ENCODE measurements around the gene NSUN3. TPM values are rescaled to one million over a fixed set of nuclear protein-coding genes. Genes with fewer than 3 reads are reported as not detected.

The NSUN3 gene
- total and polyA plus RNA-seq, 2 of the 8 experiments (the other 6 are each of a cell fraction or from before 2014, with no cell fraction given): 2.1 to 5.1 TPM

GRCh38 chr3:94050546-94050945, 12.3 kb upstream of the NSUN3 start:
- ChIA-PET CTCF (ENCODE audit: partially characterized antibody) (no interaction called here), POLR2A (ENCODE audit: partially characterized antibody) (interaction anchor here (1.1 kb wide), 1 partner anchor 12 kb away, joined by 5 read pairs; the partner anchor contains the start of genes DHFR2 and NSUN3)
- FAIRE-seq: no peak
- TF ChIP-seq TAF1 (IDR thresholded peaks at IDR 0.05; ENCODE audit: low read depth, low read length) (no peak), MAFK (IDR thresholded peaks at IDR 0.05; ENCODE audit: low read depth, low read length) (no peak), ATF2 (IDR thresholded peaks at IDR 0.05; ENCODE audit: low read length) (no peak), EGR1 (IDR thresholded peaks at IDR 0.05; ENCODE audit: borderline replicate concordance, low read depth, low read length) (no peak), KDM5A (IDR thresholded peaks at IDR 0.05; ENCODE audit: low read length) (no peak), SIRT6 (IDR thresholded peaks at IDR 0.05; ENCODE audit: low read length) (no peak), HDAC6 (IDR thresholded peaks at IDR 0.05; ENCODE audit: low read depth, low read length) (no peak), MAX (IDR thresholded peaks at IDR 0.05) (no peak), CEBPB (IDR thresholded peaks at IDR 0.05; ENCODE audit: low read depth, low read length) (no peak), SRF (IDR thresholded peaks at IDR 0.05; ENCODE audit: low read depth, low read length) (no peak), FOSL1 (IDR thresholded peaks at IDR 0.05; ENCODE audit: insufficient read depth, low read depth, low read length) (no peak), SUZ12 (IDR thresholded peaks at IDR 0.05; ENCODE audit: low read length) (no peak), POU5F1 (IDR thresholded peaks at IDR 0.05; ENCODE audit: low read depth, low read length) (no peak), RBBP5 (IDR thresholded peaks at IDR 0.05; ENCODE audit: borderline replicate concordance, low read depth, low read length) (no peak), GABPA (IDR thresholded peaks at IDR 0.05; ENCODE audit: borderline replicate concordance, insufficient read depth, low read length) (no peak)

More at GRCh38 chr3:94050546-94050945, 12.3 kb upstream of the NSUN3 start:
- H4K8ac ChIP-seq (ENCODE audit: extremely low read depth, insufficient read depth, low read length): no peak overlapping the region
- no peaks in the 10 kb centered on the region for H3K27me3 ChIP-seq (replicated peaks in 1 of 4; ENCODE audit: control insufficient read depth in 3 of 4, extremely low read depth in 1 of 4, insufficient read depth in 3 of 4, low read length in 3 of 4)
- no peak overlapping the region for H3K4me2 ChIP-seq (ENCODE audit: insufficient read depth in 1 of 2, low read depth in 2 of 2, low read length in 2 of 2)
- H3K18ac ChIP-seq (ENCODE audit: extremely low read depth, low read length): no peak overlapping the region
- no peak overlapping the region for H4K91ac ChIP-seq (replicated peaks; ENCODE audit: insufficient read length, low read length)
- no peaks in the 10 kb centered on the region for H3K79me2 ChIP-seq (ENCODE audit: control insufficient read depth in 1 of 2, insufficient read depth in 2 of 2, low read length in 2 of 2)
- no peak overlapping the region for H2BK20ac ChIP-seq (ENCODE audit: low read length)
- no peak overlapping the region for H2BK120ac ChIP-seq (replicated peaks; ENCODE audit: low read depth, low read length)
- H3K56ac ChIP-seq (replicated peaks; ENCODE audit: insufficient read length, low read depth, low read length): no peak overlapping the region
- H2BK12ac ChIP-seq (ENCODE audit: low read depth, low read length): no peak overlapping the region
- no peak for DNase-seq (ENCODE audit: low read depth in 1 of 2, low spot score in 2 of 2)
- H3K9ac ChIP-seq (replicated peaks in 1 of 4; ENCODE audit: extremely low read depth in 1 of 4, low read depth in 3 of 4, low read length in 3 of 4): no peak overlapping the region
- H4K5ac ChIP-seq (ENCODE audit: insufficient read length, low read depth, low read length): no peak overlapping the region
- no peaks in the 10 kb centered on the region; a peak in 1 of 8 replicates for H3K36me3 ChIP-seq (ENCODE audit: control insufficient read depth in 2 of 4, insufficient read depth in 4 of 4, low read length in 3 of 4)
- H3K4me3 ChIP-seq (ENCODE audit: extremely low read depth in 1 of 4, insufficient read depth in 2 of 4, low read depth in 3 of 4, low read length in 4 of 4): no peak overlapping the region
- no peaks in the 10 kb centered on the region for H3K79me1 ChIP-seq (ENCODE audit: low read depth, low read length)
- H3K27ac ChIP-seq (ENCODE audit: low read depth, low read length): no peak overlapping the region
- H4K20me1 ChIP-seq (replicated peaks in 1 of 2; ENCODE audit: control insufficient read depth in 1 of 2, insufficient read depth in 2 of 2, low read length in 2 of 2): no peaks in the 10 kb centered on the region
- H2AK5ac ChIP-seq (ENCODE audit: low read depth, low read length): no peak overlapping the region
- H2BK5ac ChIP-seq (ENCODE audit: low read depth, low read length): no peak overlapping the region
- H2AFZ ChIP-seq (ENCODE audit: low read length): no peak overlapping the region
- H3K4me1 ChIP-seq (replicated peaks in 1 of 4; ENCODE audit: control insufficient read depth in 3 of 4, insufficient read depth in 4 of 4, low read length in 3 of 4): no peaks in the 10 kb centered on the region
- H3K23ac ChIP-seq (ENCODE audit: insufficient read length): no peak overlapping the region
- H3K9me3 ChIP-seq (ENCODE audit: insufficient read depth in 2 of 2, low read depth in 1 of 2, low read length in 1 of 2): no peaks in the 10 kb centered on the region
- no peaks in the 10 kb centered on the region for H3K23me2 ChIP-seq (ENCODE audit: low read depth, low read length)
- no peak overlapping the region for H2BK15ac ChIP-seq (ENCODE audit: low read length)
- no peak overlapping the region for H3K14ac ChIP-seq (ENCODE audit: insufficient read length)
- H3K4ac ChIP-seq (replicated peaks; ENCODE audit: insufficient read length, low read depth, low read length): no peak overlapping the region
